ENCODE results near the gene MLPH. TPM values are rescaled to one million over a fixed set of nuclear protein-coding genes. Genes with fewer than 3 reads are reported as not detected.

The MLPH gene, protein sequence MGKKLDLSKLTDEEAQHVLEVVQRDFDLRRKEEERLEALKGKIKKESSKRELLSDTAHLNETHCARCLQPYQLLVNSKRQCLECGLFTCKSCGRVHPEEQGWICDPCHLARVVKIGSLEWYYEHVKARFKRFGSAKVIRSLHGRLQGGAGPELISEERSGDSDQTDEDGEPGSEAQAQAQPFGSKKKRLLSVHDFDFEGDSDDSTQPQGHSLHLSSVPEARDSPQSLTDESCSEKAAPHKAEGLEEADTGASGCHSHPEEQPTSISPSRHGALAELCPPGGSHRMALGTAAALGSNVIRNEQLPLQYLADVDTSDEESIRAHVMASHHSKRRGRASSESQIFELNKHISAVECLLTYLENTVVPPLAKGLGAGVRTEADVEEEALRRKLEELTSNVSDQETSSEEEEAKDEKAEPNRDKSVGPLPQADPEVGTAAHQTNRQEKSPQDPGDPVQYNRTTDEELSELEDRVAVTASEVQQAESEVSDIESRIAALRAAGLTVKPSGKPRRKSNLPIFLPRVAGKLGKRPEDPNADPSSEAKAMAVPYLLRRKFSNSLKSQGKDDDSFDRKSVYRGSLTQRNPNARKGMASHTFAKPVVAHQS
- polyA plus RNA-seq: 31.8 TPM
- long read RNA-seq, donor 1, partial matches to known transcripts: 0 of 3 reads
- long read RNA-seq, donor 1, other reads (novel, unspliced or antisense): 0 of 3 reads
- long read RNA-seq, donor 2, partial matches to known transcripts: 0 of 2 reads
- long read RNA-seq, donor 2, other reads (novel, unspliced or antisense): 0 of 2 reads
- long read RNA-seq, donor 3: 0 reads
- long read RNA-seq, donor 4, partial matches to known transcripts: 0 of 1 reads
- long read RNA-seq, donor 4, other reads (novel, unspliced or antisense): 0 of 1 reads
- long read RNA-seq, donor 5, partial matches to known transcripts: 0 of 1 reads
- long read RNA-seq, donor 5, other reads (novel, unspliced or antisense): 0 of 1 reads
- long read RNA-seq, donor 6, partial matches to known transcripts: 0 of 2 reads
- long read RNA-seq, donor 6, other reads (novel, unspliced or antisense): 0 of 2 reads
- long read RNA-seq, donor 7, partial matches to known transcripts: 0 of 4 reads
- long read RNA-seq, donor 7, other reads (novel, unspliced or antisense): 0 of 4 reads
- long read RNA-seq, donor 8, partial matches to known transcripts: 0 of 5 reads
- long read RNA-seq, donor 8, other reads (novel, unspliced or antisense): 0 of 5 reads
- long read RNA-seq, donor 9, partial matches to known transcripts: 0 of 2 reads
- long read RNA-seq, donor 9, other reads (novel, unspliced or antisense): 0 of 2 reads
- long read RNA-seq, donor 10, partial matches to known transcripts: 0 of 1 reads
- long read RNA-seq, donor 10, other reads (novel, unspliced or antisense): 0 of 1 reads
- long read RNA-seq, donor 11, partial matches to known transcripts: 0 of 2 reads
- long read RNA-seq, donor 11, other reads (novel, unspliced or antisense): 0 of 2 reads

DNA sequence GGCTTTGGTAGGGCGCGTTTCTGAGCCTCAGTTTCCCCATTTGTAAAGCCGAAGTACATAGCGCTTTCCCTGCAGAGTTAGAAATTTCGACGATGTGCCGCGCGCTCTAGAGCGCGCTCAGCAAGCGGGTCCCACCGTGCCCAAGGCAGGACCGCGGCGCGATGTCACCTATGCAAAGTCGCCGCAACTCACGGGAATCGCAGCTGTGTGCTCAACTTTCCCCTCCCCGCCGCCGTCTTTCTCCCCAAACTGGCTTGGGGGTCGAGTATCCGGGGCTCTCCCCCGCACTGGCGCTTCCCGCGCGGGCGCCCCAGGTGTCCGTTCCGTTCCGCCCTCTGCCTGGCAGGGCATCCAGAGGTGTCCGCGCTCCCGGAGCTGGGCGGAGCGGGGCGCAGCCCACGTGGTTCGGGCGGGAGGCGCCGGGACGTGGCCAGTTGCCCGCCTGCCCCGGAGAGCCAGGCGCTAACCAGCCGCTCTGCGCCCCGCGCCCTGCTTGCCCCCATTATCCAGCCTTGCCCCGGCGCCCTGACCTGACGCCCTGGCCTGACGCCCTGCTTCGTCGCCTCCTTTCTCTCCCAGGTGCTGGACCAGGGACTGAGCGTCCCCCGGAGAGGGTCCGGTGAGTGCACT lies at the start of gene MLPH:
Gene MLPH (plus strand): TSS at position 433 of the 630 bp plus-strand sequence. CDS start 6,176 bp downstream, outside the sequence.
- peaks cover 42% of the 10 kb centered on the region for H3K27me3 ChIP-seq (ENCODE audit: control insufficient read depth, insufficient read depth, low read length)
- H3K4me1 ChIP-seq (ENCODE audit: control insufficient read depth, insufficient read depth, low read length): peaks cover 27% of the 10 kb centered on the region
- peaks cover 12% of the 10 kb centered on the region for H3K9me3 ChIP-seq (ENCODE audit: control insufficient read depth, low read depth, low read length)
- H3K27ac ChIP-seq (ENCODE audit: low read length): no peak within 1 kb of the TSS
- DNase-seq: peak in 1 of 2 donors; percentile 54
- peak within 1 kb of the TSS; percentile 34 for H3K4me3 ChIP-seq (ENCODE audit: low read length)
- WGBS (ENCODE audit: insufficient coverage, low lambda C conversion rate): no CpG with 5 or more reads among the region's 63 CpGs
- H3K36me3 ChIP-seq (ENCODE audit: control insufficient read depth, insufficient read depth, low read length): no peaks in the 10 kb centered on the region

DNA sequence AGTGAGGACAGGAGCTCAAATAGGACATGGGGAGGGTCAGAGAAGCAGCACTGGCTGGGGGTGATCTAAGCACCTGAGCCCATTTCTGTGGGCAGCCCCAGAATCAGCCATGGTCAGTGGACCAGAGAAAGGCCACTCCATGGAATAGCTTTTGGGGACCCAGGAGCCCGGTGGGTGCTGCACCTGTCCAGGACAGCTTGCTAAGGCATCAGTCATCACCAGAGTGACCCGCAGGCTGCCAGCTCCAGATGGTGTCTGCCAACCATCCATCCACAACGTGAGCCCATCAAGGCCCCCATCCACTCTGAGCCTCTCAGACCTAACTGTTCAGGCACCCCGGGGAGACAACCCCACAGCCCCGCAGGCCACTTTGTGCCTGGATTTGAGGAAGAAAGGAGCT lies 49.5 kb upstream of the MLPH start:
- no peak for DNase-seq
- WGBS (ENCODE audit: insufficient coverage, low lambda C conversion rate): no CpG with 5 or more reads among the region's 5 CpGs
- no peak overlapping the region for H3K4me3 ChIP-seq (ENCODE audit: low read length)
- peaks cover 24% of the 10 kb centered on the region for H3K27me3 ChIP-seq (ENCODE audit: control insufficient read depth, insufficient read depth, low read length)
- H3K9me3 ChIP-seq (ENCODE audit: control insufficient read depth, low read depth, low read length): no peaks in the 10 kb centered on the region
- H3K27ac ChIP-seq (ENCODE audit: low read length): no peak overlapping the region
- peaks cover 10% of the 10 kb centered on the region for H3K4me1 ChIP-seq (ENCODE audit: control insufficient read depth, insufficient read depth, low read length)
- H3K36me3 ChIP-seq (ENCODE audit: control insufficient read depth, insufficient read depth, low read length): no peaks in the 10 kb centered on the region

DNA sequence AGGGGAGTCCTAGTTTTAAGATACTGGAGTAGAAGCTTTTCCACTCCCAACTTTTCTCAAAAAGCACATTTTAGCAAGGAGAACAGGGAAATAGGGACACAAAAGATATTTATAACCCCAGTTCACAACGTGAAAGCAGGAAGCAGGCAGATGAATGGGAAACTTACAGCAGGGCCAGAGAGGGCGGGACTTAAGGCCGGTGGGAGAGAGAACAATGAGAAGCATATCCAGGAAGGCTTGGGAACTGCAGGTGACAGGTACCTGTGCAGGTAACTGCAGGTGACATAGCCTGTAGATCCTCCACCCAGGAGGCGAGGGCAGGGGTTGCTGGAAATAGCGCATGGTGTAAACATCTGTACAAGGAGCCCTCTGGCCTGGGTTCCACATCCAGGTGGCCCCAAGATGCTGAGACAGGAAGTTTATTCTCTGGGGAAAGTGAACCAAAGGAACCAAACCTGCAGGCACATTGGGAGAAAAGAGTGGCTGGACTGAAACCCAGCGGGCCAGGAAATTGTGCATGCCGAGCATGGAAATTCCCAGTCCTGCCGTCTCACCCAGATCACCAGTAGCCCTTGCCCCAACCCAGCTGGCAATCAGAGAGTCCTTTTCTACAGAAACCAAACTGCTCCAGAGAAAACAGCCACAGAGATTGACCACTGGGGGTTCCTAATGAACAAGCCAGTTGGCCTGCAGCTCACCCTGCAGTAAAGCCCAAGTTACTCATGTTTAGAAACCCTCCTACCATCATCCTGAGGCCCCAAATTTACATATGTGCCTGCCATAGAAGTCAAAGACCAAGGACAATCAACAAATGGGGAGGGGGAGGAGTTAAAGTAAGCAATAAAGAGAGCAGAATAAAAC lies 48.7 kb upstream of the MLPH start:
- Histone ChIP-seq H3K27ac (ENCODE audit: low read length) (peak overlapping the region; percentile 25), H3K4me3 (ENCODE audit: low read length) (no peak overlapping the region), H3K27me3 (ENCODE audit: control insufficient read depth, insufficient read depth, low read length) (peaks cover 20% of the 10 kb centered on the region), H3K36me3 (ENCODE audit: control insufficient read depth, insufficient read depth, low read length) (no peaks in the 10 kb centered on the region), H3K9me3 (ENCODE audit: control insufficient read depth, low read depth, low read length) (no peaks in the 10 kb centered on the region), H3K4me1 (ENCODE audit: control insufficient read depth, insufficient read depth, low read length) (peaks cover 10% of the 10 kb centered on the region)
- WGBS (ENCODE audit: insufficient coverage, low lambda C conversion rate): no CpG with 5 or more reads among the region's 8 CpGs
- DNase-seq: peak; percentile 66 to 88

DNA sequence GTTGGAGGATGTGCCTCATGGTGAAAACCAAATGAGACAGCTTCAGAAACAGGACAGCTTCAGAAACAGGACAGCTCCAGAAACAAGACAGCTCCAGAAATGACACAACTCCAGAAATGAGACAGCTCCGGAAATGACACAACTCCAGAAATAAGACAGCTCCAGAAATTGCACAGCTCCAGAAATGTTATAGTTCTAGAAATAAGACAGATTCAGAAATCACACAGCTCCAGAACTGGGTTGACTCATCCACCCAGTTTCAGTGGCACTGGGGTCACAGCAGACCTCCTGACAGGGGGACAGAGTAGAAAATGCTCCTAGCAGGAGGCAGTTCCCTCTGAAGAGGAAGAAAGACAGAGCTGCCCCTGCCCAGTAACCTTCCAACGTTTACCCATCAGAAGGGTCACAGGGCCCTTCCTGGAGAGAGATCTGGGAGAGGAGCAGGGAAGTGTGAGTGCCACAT lies 46.2 kb upstream of the MLPH start:
- peaks cover 8% of the 10 kb centered on the region for H3K27me3 ChIP-seq (ENCODE audit: control insufficient read depth, insufficient read depth, low read length)
- H3K27ac ChIP-seq (ENCODE audit: low read length): no peak overlapping the region
- DNase-seq: no peak
- H3K4me1 ChIP-seq (ENCODE audit: control insufficient read depth, insufficient read depth, low read length): peaks cover 10% of the 10 kb centered on the region
- no CpG with 5 or more reads among the region's 2 CpGs for WGBS (ENCODE audit: insufficient coverage, low lambda C conversion rate)
- no peaks in the 10 kb centered on the region for H3K9me3 ChIP-seq (ENCODE audit: control insufficient read depth, low read depth, low read length)
- no peak overlapping the region for H3K4me3 ChIP-seq (ENCODE audit: low read length)
- no peaks in the 10 kb centered on the region for H3K36me3 ChIP-seq (ENCODE audit: control insufficient read depth, insufficient read depth, low read length)

DNA sequence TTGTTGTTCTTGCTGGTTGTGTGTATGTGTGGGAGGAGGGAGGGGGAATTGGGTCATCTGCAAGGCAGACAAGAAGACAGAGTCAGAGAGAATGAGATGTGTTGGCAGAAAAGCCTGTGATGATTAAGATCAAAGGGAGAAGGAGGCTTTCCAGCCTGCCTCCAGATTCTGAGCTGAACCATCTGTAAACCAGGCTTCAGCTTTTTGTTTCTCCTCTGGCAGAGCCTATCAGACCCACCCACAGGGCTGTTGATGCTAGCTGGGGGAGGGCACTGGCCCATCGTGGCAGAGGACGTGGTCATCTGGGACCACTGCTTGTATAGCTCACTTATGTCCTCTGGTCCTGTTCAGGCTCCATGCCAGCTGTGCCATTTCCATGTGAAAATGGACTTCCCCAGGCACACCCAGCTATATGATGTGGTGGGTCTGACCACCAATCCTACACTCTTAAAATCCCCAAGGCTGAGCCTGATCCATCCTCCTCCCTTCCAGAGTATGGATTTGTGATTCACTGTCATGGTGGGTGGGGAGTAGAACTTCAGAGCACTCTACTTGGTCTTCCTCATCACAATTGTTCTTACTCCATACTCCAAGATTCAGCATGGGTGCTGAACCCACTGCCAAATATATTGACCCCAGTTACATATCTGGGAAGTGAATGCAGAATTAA lies 45.3 kb upstream of the MLPH start:
- no CpG with 5 or more reads among the region's 2 CpGs for WGBS (ENCODE audit: insufficient coverage, low lambda C conversion rate)
- Histone ChIP-seq H3K27me3 (ENCODE audit: control insufficient read depth, insufficient read depth, low read length) (peaks cover 8% of the 10 kb centered on the region), H3K4me3 (ENCODE audit: low read length) (no peak overlapping the region), H3K27ac (ENCODE audit: low read length) (no peak overlapping the region), H3K36me3 (ENCODE audit: control insufficient read depth, insufficient read depth, low read length) (no peaks in the 10 kb centered on the region), H3K4me1 (ENCODE audit: control insufficient read depth, insufficient read depth, low read length) (peaks cover 10% of the 10 kb centered on the region), H3K9me3 (ENCODE audit: control insufficient read depth, low read depth, low read length) (no peaks in the 10 kb centered on the region)
- DNase-seq: no peak

DNA sequence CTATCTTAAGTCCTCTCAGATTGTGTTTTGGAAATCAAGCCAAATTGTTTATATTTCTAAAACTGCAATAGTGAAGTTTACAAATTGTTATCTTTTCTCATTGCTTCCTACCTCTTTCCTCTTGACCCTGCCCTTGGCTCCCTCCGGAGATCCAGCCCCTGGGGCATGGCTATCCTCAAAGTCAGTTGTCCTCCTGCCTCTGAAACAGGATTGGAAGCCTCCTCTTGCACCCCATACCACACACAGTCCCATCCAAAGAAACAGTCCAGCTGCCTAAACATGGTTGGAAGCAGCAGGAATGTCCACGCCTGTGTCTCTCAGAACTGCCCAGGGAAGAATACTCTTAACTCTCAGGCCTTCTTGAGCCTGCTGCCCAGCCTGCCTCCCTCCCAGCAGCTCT lies 43.0 kb upstream of the MLPH start:
- no peak overlapping the region for H3K27ac ChIP-seq (ENCODE audit: low read length)
- H3K4me3 ChIP-seq (ENCODE audit: low read length): no peak overlapping the region
- no CpG with 5 or more reads among the region's 2 CpGs for WGBS (ENCODE audit: insufficient coverage, low lambda C conversion rate)
- H3K4me1 ChIP-seq (ENCODE audit: control insufficient read depth, insufficient read depth, low read length): peaks cover 2% of the 10 kb centered on the region
- no peaks in the 10 kb centered on the region for H3K9me3 ChIP-seq (ENCODE audit: control insufficient read depth, low read depth, low read length)
- peaks cover 10% of the 10 kb centered on the region for H3K27me3 ChIP-seq (ENCODE audit: control insufficient read depth, insufficient read depth, low read length)
- DNase-seq: no peak
- H3K36me3 ChIP-seq (ENCODE audit: control insufficient read depth, insufficient read depth, low read length): no peaks in the 10 kb centered on the region

DNA sequence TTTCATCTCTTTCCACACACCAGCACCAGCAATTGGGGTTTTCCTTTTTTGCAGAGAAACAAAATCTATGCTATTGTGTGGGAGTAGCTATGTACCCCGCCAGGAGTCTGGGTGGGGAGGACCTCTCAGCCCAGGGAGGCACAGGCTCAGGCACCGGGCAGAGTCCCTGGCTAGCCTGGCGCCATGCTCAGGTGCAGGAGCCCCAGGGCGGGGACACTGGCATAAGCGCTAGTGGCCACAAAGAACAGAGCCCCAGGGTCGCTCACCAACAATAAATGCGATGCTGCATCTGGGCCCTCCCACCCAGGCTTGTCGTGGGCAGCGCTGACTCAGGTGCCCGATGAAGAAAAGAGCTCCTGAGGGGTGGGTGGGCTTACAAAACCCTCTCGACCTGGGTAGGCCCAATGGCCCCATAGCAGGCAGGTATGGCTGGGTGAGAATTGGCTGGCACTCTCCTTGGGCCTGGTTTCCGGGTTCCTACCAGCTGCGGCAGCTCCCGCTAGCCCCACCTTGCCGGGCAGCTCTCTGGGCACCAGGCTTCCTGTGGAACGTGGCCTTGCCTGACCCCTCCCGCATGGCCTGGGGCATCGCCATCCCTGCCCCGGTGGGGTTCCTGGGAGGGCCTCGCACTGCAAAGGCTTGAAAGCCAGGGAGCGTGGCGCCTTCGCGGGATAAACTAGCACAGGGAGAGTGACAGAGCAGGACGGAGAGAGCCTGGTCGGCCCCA lies 41.3 kb upstream of the MLPH start:
- 93% methylated on average over 5 of the region's 26 CpGs for WGBS (ENCODE audit: insufficient coverage, low lambda C conversion rate)
- Histone ChIP-seq H3K9me3 (ENCODE audit: control insufficient read depth, low read depth, low read length) (no peaks in the 10 kb centered on the region), H3K4me3 (ENCODE audit: low read length) (no peak overlapping the region), H3K36me3 (ENCODE audit: control insufficient read depth, insufficient read depth, low read length) (no peaks in the 10 kb centered on the region), H3K27ac (ENCODE audit: low read length) (no peak overlapping the region), H3K4me1 (ENCODE audit: control insufficient read depth, insufficient read depth, low read length) (peaks cover 12% of the 10 kb centered on the region), H3K27me3 (ENCODE audit: control insufficient read depth, insufficient read depth, low read length) (peaks cover 14% of the 10 kb centered on the region)
- no peak for DNase-seq

DNA sequence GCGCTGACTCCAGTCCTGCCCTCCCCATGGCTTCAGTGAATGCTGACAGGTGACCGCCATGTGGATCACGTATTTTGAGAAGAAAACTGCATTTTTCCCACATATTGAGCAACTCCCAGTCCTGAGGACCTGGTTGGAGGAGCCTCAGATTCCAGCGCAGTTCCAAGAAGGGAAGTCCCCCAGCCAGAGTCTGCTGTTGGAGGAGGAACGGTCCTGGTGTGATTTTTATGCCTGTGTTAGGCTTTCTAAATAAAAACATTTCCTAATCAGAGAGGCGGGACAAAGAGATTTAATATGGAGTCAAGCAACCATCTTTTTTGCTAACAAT lies 40.7 kb upstream of the MLPH start:
- H3K36me3 ChIP-seq (ENCODE audit: control insufficient read depth, insufficient read depth, low read length): no peaks in the 10 kb centered on the region
- no peak overlapping the region for H3K27ac ChIP-seq (ENCODE audit: low read length)

More for the DNA sequence above, 40.7 kb upstream of the MLPH start:
- DNase-seq: no peak
- WGBS (ENCODE audit: insufficient coverage, low lambda C conversion rate): no CpG with 5 or more reads among the region's 6 CpGs
- Histone ChIP-seq H3K27me3 (ENCODE audit: control insufficient read depth, insufficient read depth, low read length) (peaks cover 10% of the 10 kb centered on the region), H3K4me3 (ENCODE audit: low read length) (no peak overlapping the region), H3K4me1 (ENCODE audit: control insufficient read depth, insufficient read depth, low read length) (peaks cover 12% of the 10 kb centered on the region), H3K9me3 (ENCODE audit: control insufficient read depth, low read depth, low read length) (no peaks in the 10 kb centered on the region)
